ENCODE results near the gene NOS3. TPM values are rescaled to one million over a fixed set of nuclear protein-coding genes. Genes with fewer than 3 reads are reported as not detected.

Gene NOS3
- total and polyA plus RNA-seq, 5 donors from 2014 or later, result 3.2 to 10.7 (median 7.4) TPM

DNA sequence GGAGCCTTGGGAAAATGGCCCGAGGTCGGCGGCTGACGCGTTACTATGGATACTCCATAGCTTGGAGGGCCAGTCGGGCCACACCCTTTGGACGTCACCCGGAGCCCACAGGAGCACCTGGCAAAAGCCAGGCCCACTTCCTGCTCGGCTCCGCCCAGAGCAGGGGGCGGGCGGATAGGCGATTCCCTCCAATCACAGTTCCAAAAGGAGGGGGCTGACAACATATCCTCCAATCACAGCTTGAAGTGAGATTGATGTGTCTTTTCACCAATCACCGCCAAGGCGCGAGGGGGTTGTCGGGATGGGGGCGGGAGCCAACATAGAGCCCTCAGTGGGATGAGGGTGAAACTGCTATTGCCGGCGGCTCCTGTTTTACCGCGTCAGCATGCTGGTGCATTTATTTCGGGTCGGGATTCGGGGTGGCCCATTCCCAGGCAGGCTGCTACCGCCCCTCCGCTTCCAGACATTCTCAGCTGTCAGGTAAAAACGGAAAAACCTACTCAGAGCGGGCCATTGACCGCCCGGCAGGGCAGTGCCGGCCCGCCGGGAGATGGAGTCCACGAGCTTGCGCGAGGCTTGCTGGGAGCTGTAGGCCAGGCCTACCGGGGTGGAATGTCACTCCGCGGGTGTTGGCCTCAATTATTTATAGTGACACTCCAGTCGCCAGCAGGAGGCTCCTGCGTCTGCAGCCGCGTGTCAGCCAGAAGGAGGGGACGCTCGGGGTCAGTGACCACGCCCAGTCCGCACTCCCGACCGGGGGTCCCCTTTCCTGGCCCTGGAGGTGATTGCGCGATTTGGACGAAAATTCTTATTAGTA, 37.5 kb downstream of the NOS3 start, which contains the start of gene ABCB8:
ABCB8 (plus strand) TSS at position 320 of the 817 bp plus-strand sequence; CDS start at position 386, 66 bp downstream.
- DNase-seq, result peak; percentile 97 to 99 (median 99)
- no peaks in the 10 kb centered on the region for H3K9me3 Mint-ChIP-seq
- H3K36me3 ChIP-seq (ENCODE audit: control insufficient read depth, insufficient read depth, low read length), result peaks cover 13% of the 10 kb centered on the region

DNA sequence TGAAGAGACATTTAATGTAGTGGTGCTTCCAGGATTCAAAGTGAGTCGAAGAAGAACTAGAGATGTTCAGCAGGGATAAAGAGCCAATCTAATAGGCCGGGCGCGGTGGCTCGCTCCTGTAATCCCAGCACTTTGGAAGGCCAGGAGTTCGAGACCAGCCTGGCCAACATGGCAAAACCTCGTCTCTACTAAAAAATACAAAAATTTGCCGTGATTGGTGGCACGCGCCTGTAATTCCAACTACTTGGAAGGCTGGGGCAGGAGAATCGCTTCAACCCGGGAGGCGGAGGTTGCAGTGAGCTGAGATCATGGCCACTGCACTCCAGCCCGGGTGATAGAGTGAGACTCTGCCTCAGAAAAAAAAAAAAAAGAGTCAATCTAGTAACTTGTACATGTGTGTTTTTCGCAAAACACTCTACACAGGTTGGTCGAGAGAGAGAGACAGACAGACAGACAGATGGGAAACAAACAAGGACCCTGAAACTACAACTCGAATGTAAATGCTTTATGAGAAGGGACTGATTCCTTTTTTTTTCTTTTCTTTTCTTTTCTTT, 38.2 kb downstream of the NOS3 start:
- peak overlapping the region; percentile 78 for H3K4me3 ChIP-seq (ENCODE audit: low read depth, low read length)
- H3K36me3 Mint-ChIP-seq, result peaks cover 6% of the 10 kb centered on the region
- peaks cover 17% of the 10 kb centered on the region for H3K27me3 Mint-ChIP-seq
- peak overlapping the region; percentile 98 to 99 (median 99) for H3K27ac Mint-ChIP-seq
- peaks cover 13% of the 10 kb centered on the region for H3K36me3 ChIP-seq (ENCODE audit: control insufficient read depth, insufficient read depth, low read length)
- H3K27ac ChIP-seq (ENCODE audit: insufficient read depth, low read length, poor library complexity, severe bottlenecking), result peak overlapping the region; percentile 87
- peak overlapping the region; percentile 91 to 96 (median 94) for H3K4me3 Mint-ChIP-seq
- peaks cover 10% of the 10 kb centered on the region for H3K4me1 ChIP-seq (ENCODE audit: control insufficient read depth, insufficient read depth, low read length, poor library complexity, severe bottlenecking)
- no peaks in the 10 kb centered on the region for H3K9me3 Mint-ChIP-seq
- H3K27me3 ChIP-seq (ENCODE audit: control insufficient read depth, insufficient read depth, low read length), result no peaks in the 10 kb centered on the region
- ATAC-seq (ENCODE audit: low read depth in 2 of 2) (no peak), DNase-seq (no peak)
- H3K9me3 ChIP-seq (ENCODE audit: control insufficient read depth in 2 of 2, low read length in 2 of 2), result no peaks in the 10 kb centered on the region
- H3K4me1 Mint-ChIP-seq, result peaks cover 8 to 39% (median 23%) of the 10 kb centered on the region in 4 donors

More for the DNA sequence above, 37.5 kb downstream of the NOS3 start, which contains the start of gene ABCB8:
- H3K27me3 Mint-ChIP-seq, result peaks cover 17% of the 10 kb centered on the region
- Histone ChIP-seq H3K9me3 (ENCODE audit: control insufficient read depth in 2 of 2, low read length in 2 of 2) (no peaks in the 10 kb centered on the region), H3K27me3 (ENCODE audit: control insufficient read depth, insufficient read depth, low read length) (no peaks in the 10 kb centered on the region), H3K4me3 (ENCODE audit: low read depth, low read length) (peak within 1 kb of the TSS; percentile 78), H3K4me1 (ENCODE audit: control insufficient read depth, insufficient read depth, low read length, poor library complexity, severe bottlenecking) (peaks cover 10% of the 10 kb centered on the region), H3K27ac (ENCODE audit: insufficient read depth, low read length, poor library complexity, severe bottlenecking) (peak within 1 kb of the TSS; percentile 87)
- H3K4me1 Mint-ChIP-seq, result peaks cover 8 to 39% (median 23%) of the 10 kb centered on the region in 4 donors
- peak within 1 kb of the TSS; percentile 91 to 96 (median 94) for H3K4me3 Mint-ChIP-seq
- peak within 1 kb of the TSS; percentile 98 to 99 (median 99) for H3K27ac Mint-ChIP-seq
- peak; percentile 90 to 93 for ATAC-seq (ENCODE audit: low read depth in 2 of 2)
- peaks cover 6% of the 10 kb centered on the region for H3K36me3 Mint-ChIP-seq

DNA sequence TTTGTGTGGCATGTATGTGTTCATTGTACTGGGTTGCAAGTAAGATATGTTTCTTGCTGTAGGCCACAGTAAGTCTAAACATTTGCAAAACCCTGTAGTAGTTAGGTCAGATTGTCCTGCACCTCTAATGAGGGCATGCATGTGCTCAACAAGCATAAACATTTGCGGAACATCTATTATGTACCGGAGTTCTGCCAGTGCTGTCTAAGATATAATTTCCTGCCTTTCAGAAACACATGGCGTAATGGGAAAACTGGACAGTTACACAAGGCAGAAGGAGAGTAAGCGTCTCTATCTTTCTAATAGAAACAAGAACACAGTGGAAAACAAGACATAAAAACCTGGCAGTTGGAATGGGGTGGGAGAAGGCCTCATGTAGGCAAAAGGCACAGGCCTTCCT, 40.2 kb downstream of the NOS3 start:
- Mint-ChIP-seq H3K27ac (peak overlapping the region in 1 of 3 donors; percentile 89), H3K36me3 (peaks cover 12% of the 10 kb centered on the region), H3K4me3 (peak overlapping the region in 1 of 4 donors; percentile 54), H3K9me3 (no peaks in the 10 kb centered on the region), H3K27me3 (peaks cover 10% of the 10 kb centered on the region), H3K4me1 (peaks cover 8 to 39% (median 23%) of the 10 kb centered on the region in 4 donors)
- Histone ChIP-seq H3K4me1 (ENCODE audit: control insufficient read depth, insufficient read depth, low read length, poor library complexity, severe bottlenecking) (peaks cover 10% of the 10 kb centered on the region), H3K27ac (ENCODE audit: insufficient read depth, low read length, poor library complexity, severe bottlenecking) (no peak overlapping the region), H3K9me3 (ENCODE audit: control insufficient read depth in 2 of 2, low read length in 2 of 2) (no peaks in the 10 kb centered on the region), H3K27me3 (ENCODE audit: control insufficient read depth, insufficient read depth, low read length) (no peaks in the 10 kb centered on the region), H3K36me3 (ENCODE audit: control insufficient read depth, insufficient read depth, low read length) (peaks cover 28% of the 10 kb centered on the region), H3K4me3 (ENCODE audit: low read depth, low read length) (no peak overlapping the region)
- DNase-seq (no peak), ATAC-seq (ENCODE audit: low read depth in 2 of 2) (no peak)

DNA sequence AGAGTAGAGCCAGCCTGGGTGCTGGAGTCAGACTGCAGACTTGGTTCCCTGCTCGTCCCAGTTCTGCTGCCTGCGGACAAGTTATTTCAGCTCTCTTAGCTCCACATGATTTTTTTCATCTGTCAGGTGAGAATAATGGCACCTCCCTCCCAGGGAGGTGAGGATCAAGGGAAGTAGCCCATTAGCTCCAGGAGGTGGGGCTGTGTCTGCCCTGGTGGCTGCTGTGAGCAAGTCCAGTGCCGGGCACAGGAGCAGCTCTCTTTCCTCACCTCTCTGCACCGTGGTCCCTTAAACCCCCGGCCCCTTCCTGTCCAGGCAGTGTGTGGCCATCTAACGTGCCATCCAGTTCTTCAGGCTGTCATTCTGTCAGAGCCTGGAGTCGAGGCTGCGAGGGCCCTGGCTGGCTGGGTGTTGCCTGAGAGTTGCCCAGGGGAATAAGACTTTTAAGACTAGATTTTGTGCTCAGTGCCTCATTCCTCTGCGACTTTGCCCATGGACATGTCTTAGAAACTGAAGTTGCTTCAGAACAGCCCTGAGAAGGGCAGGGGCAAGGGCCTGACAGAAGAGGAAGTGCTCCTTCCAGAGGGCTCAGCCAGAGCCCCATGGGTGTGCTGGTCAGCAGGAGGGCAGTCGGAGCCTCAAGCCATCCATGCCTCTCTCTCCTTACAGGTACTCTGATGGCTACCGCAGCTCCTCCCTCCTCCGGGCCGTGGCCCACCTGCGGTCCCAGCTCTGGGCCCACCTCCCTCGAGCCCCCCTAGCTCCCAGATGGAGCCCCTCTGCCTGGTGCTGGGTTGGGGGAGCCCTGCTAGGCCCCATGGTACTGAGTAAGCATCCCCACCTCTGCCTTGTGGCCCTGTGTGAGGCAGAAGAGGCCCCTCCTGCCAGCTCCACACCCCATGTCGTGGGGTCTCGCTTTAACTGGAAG, 42.4 kb downstream of the NOS3 start:
- Mint-ChIP-seq H3K4me3 (no peak overlapping the region), H3K9me3 (no peaks in the 10 kb centered on the region), H3K27me3 (peaks cover under 1% of the 10 kb centered on the region), H3K36me3 (peaks cover 12% of the 10 kb centered on the region), H3K27ac (no peak overlapping the region), H3K4me1 (peaks cover 0 to 25% (median 16%) of the 10 kb centered on the region in 4 donors)
- Histone ChIP-seq H3K4me1 (ENCODE audit: control insufficient read depth, insufficient read depth, low read length, poor library complexity, severe bottlenecking) (peaks cover 10% of the 10 kb centered on the region), H3K27ac (ENCODE audit: insufficient read depth, low read length, poor library complexity, severe bottlenecking) (no peak overlapping the region), H3K27me3 (ENCODE audit: control insufficient read depth, insufficient read depth, low read length) (no peaks in the 10 kb centered on the region), H3K4me3 (ENCODE audit: low read depth, low read length) (no peak overlapping the region), H3K9me3 (ENCODE audit: control insufficient read depth in 2 of 2, low read length in 2 of 2) (no peaks in the 10 kb centered on the region), H3K36me3 (ENCODE audit: control insufficient read depth, insufficient read depth, low read length) (peaks cover 36% of the 10 kb centered on the region)
- DNase-seq (no peak), ATAC-seq (ENCODE audit: low read depth in 2 of 2) (no peak)

DNA sequence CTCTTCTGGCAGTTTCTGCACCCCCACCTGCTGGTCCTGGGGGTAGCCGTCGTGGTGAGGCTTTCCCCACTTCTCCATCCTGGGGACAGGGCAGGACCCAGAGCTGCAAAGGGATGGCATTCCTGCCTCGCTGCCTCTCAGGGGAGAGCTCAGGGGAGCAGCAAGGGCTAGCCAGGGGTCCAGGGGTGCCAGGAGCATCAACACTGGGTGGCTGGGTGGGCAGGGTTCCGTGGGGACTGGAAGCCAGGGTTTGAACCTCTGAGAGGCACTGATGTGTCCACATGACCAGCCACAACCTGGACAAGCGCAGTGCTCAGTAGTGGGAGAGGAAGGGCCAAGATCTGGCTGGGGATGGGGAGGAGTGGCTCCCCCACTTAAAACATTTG, 43.0 kb downstream of the NOS3 start:
- Histone ChIP-seq H3K9me3 (ENCODE audit: control insufficient read depth in 2 of 2, low read length in 2 of 2) (no peaks in the 10 kb centered on the region), H3K4me3 (ENCODE audit: low read depth, low read length) (no peak overlapping the region), H3K27me3 (ENCODE audit: control insufficient read depth, insufficient read depth, low read length) (no peaks in the 10 kb centered on the region), H3K27ac (ENCODE audit: insufficient read depth, low read length, poor library complexity, severe bottlenecking) (no peak overlapping the region), H3K36me3 (ENCODE audit: control insufficient read depth, insufficient read depth, low read length) (peaks cover 36% of the 10 kb centered on the region), H3K4me1 (ENCODE audit: control insufficient read depth, insufficient read depth, low read length, poor library complexity, severe bottlenecking) (peaks cover 6% of the 10 kb centered on the region)
- no peaks in the 10 kb centered on the region for H3K9me3 Mint-ChIP-seq
- ATAC-seq (ENCODE audit: low read depth in 2 of 2), result no peak
- H3K27me3 Mint-ChIP-seq, result no peaks in the 10 kb centered on the region
- H3K36me3 Mint-ChIP-seq, result peaks cover 12% of the 10 kb centered on the region
- no peak overlapping the region for H3K4me3 Mint-ChIP-seq
- no peak overlapping the region for H3K27ac Mint-ChIP-seq
- peaks cover 0 to 19% (median 11%) of the 10 kb centered on the region in 4 donors for H3K4me1 Mint-ChIP-seq
- no peak for DNase-seq

DNA sequence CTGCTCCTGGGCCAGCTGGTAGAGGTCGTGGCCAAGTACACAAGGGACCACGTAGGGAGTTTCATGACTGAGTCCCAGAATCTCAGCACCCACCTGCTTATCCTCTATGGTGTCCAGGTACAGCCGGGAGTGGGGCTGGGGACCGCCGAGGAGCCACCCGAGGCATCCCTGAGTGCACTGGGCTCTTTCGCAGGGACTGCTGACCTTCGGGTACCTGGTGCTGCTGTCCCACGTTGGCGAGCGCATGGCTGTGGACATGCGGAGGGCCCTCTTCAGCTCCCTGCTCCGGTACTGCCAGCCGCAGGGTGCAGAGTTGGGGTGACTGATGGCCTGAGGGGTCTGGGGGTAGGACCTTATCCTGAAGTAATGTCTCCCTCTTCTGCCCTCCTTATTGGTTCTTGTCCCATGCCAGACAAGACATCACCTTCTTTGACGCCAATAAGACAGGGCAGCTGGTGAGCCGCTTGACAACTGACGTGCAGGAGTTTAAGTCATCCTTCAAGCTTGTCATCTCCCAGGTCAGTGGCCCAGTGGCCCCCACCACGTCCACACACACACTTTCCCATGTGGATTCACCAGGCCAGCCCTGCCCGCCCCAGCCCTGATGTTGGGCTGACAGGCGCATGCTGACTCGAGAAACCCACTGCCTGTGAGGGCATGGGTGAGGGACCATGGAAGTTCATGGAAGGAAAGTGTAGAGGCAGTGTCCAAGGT, 43.7 kb downstream of the NOS3 start:
- Histone ChIP-seq H3K36me3 (ENCODE audit: control insufficient read depth, insufficient read depth, low read length) (peaks cover 36% of the 10 kb centered on the region), H3K27me3 (ENCODE audit: control insufficient read depth, insufficient read depth, low read length) (no peaks in the 10 kb centered on the region), H3K27ac (ENCODE audit: insufficient read depth, low read length, poor library complexity, severe bottlenecking) (no peak overlapping the region), H3K9me3 (ENCODE audit: control insufficient read depth in 2 of 2, low read length in 2 of 2) (no peaks in the 10 kb centered on the region), H3K4me3 (ENCODE audit: low read depth, low read length) (no peak overlapping the region), H3K4me1 (ENCODE audit: control insufficient read depth, insufficient read depth, low read length, poor library complexity, severe bottlenecking) (peaks cover under 1% of the 10 kb centered on the region)
- peaks cover 12% of the 10 kb centered on the region for H3K36me3 Mint-ChIP-seq
- no peaks in the 10 kb centered on the region for H3K27me3 Mint-ChIP-seq
- no peak for ATAC-seq (ENCODE audit: low read depth in 2 of 2)
- H3K4me3 Mint-ChIP-seq, result no peak overlapping the region
- H3K27ac Mint-ChIP-seq, result no peak overlapping the region
- H3K4me1 Mint-ChIP-seq, result peaks cover 0 to 17% (median 9%) of the 10 kb centered on the region in 4 donors
- H3K9me3 Mint-ChIP-seq, result no peaks in the 10 kb centered on the region
- DNase-seq, result no peak

Measured in CD4-positive, CD25-positive, alpha-beta regulatory T cell (primary cell).